GM18517 (cell line): ENCODE results near the gene TSKU.

Source experiments
- ATAC-seq: cut with Tn5 transposase; IDR thresholded peaks from one replicate; pipeline ENCODE4 v1.9.1; 2021; ENCODE audit warnings: mild to moderate bottlenecking, moderate library complexity; ENCODE audit not compliant: unreplicated experiment

Gene TSKU

GRCh38 chr11:76752321-76753143 is 30.6 kb upstream of the TSKU start:
- ATAC-seq = no peak

GRCh38 chr11:76753449-76753848 is 29.7 kb upstream of the TSKU start:
- no peak for ATAC-seq

- ATAC-seq = no peak
Measured at GRCh38 chr11:76753950-76754349, 29.2 kb upstream of the TSKU start.

- ATAC-seq = no peak
Measured at GRCh38 chr11:76756341-76756741, 26.8 kb upstream of the TSKU start.

- ATAC-seq = no peak
Measured at GRCh38 chr11:76758311-76758710, 24.8 kb upstream of the TSKU start.

GRCh38 chr11:76759092-76759491 is 24.1 kb upstream of the TSKU start:
- no peak for ATAC-seq

- no peak for ATAC-seq
Measured at GRCh38 chr11:76759517-76759916, 23.6 kb upstream of the TSKU start.

GRCh38 chr11:76760236-76760635 is 22.9 kb upstream of the TSKU start:
- no peak for ATAC-seq

- no peak for ATAC-seq
Measured at GRCh38 chr11:76761718-76762355, 21.3 kb upstream of the TSKU start.

- no peak for ATAC-seq
Measured at GRCh38 chr11:76762356-76762752, 20.8 kb upstream of the TSKU start.

GRCh38 chr11:76762867-76763572 is 20.1 kb upstream of the TSKU start:
- ATAC-seq = no peak

GRCh38 chr11:76763573-76764346 is 19.4 kb upstream of the TSKU start:
- no peak for ATAC-seq

- ATAC-seq = no peak
Measured at GRCh38 chr11:76764941-76765665, 18.1 kb upstream of the TSKU start.

- no peak for ATAC-seq
Measured at GRCh38 chr11:76765863-76766350, 17.2 kb upstream of the TSKU start.

GRCh38 chr11:76766521-76766920 is 16.6 kb upstream of the TSKU start:
- no peak for ATAC-seq

GRCh38 chr11:76767659-76768058 is 15.5 kb upstream of the TSKU start:
- no peak for ATAC-seq

- no peak for ATAC-seq
Measured at GRCh38 chr11:76768088-76768908, 14.9 kb upstream of the TSKU start.

- ATAC-seq = no peak
Measured at GRCh38 chr11:76768909-76769560, 14.1 kb upstream of the TSKU start.
